HepG2 (cell line): Measurements from ENCODE around the gene SYNGAP1. TPM values are rescaled to one million over a fixed set of nuclear protein-coding genes. Genes with fewer than 3 reads are reported as not detected.

Experiments
- ASH2L ChIP-seq: fragments of 300-600, 200-600 bp; sonication (generic); IDR thresholded peaks from 2 replicates; pipeline ENCODE4 v1.7.0; 2017; ENCODE audit warnings: low read depth, mild to moderate bottlenecking, moderate library complexity, mixed read lengths, low read length; ENCODE audit not compliant: insufficient read length
- BORCS8-MEF2B ChIP-seq: sonication (generic); formaldehyde crosslinking; IDR thresholded peaks from 2 replicates; pipeline ENCODE4 v1.8.0; 2022; ENCODE audit warnings: mild to moderate bottlenecking, missing genetic modification reagents
- CERS6 ChIP-seq: sonication (generic); formaldehyde crosslinking; IDR thresholded peaks from 2 replicates; pipeline ENCODE4 v1.5.0; 2020; ENCODE audit warnings: missing genetic modification reagents
- DPF2 ChIP-seq: sonication (generic); formaldehyde crosslinking; IDR thresholded peaks from 2 replicates; pipeline ENCODE4 v1.4.0; 2020; ENCODE audit warnings: mild to moderate bottlenecking, low read depth, missing genetic modification reagents, borderline replicate concordance
- FLYWCH1 ChIP-seq: sonication (generic); formaldehyde crosslinking; IDR thresholded peaks from 2 replicates; pipeline ENCODE4 v1.8.1; 2023; ENCODE audit warnings: mild to moderate bottlenecking, missing genetic modification reagents
- FOXP1 ChIP-seq, 2 experiments: fragments of 450-650 bp in 1 of 2; IDR thresholded peaks; 2 replicates each; pipeline ENCODE4 v1.6.1; 2017 to 2018; ENCODE audit warnings: antibody characterized with exemption in 1 of 2
- MAFF ChIP-seq: IDR thresholded peaks from 2 replicates; pipeline ENCODE4 v1.6.1; 2011; ENCODE audit warnings: low read depth, low read length, improper control_type of control experiment
- MAFK ChIP-seq, 2 experiments: IDR thresholded peaks in 1 of 2; conservative IDR thresholded peaks in 1 of 2; 2 replicates each; pipeline ENCODE4 v1.6.1; 2011; ENCODE audit warnings: improper control_type of control experiment in 2 of 2, low read length in 2 of 2
- REL ChIP-seq: sonication (generic); formaldehyde crosslinking; conservative IDR thresholded peaks from 2 replicates; pipeline ENCODE4 v1.8.0; 2022; ENCODE audit warnings: mild to moderate bottlenecking, missing genetic modification reagents, moderate library complexity
- RELA ChIP-seq: sonication (generic); formaldehyde crosslinking; IDR thresholded peaks from 2 replicates; pipeline ENCODE4 v1.4.0; 2020; ENCODE audit warnings: missing genetic modification reagents
- RNF2 ChIP-seq: fragments of 450-650 bp; conservative IDR thresholded peaks from 2 replicates; pipeline ENCODE4 v1.6.1; 2016; ENCODE audit warnings: low read depth
- SALL2 ChIP-seq: sonication (generic); formaldehyde crosslinking; IDR thresholded peaks from 2 replicates; pipeline ENCODE4 v1.8.1; 2023; ENCODE audit warnings: mild to moderate bottlenecking, missing genetic modification reagents, inconsistent platforms
- XBP1 ChIP-seq: sonication (generic); formaldehyde crosslinking; IDR thresholded peaks from 2 replicates; pipeline ENCODE4 v1.5.0; 2020; ENCODE audit warnings: missing genetic modification reagents
- ZBTB42 ChIP-seq: sonication (generic); formaldehyde crosslinking; IDR thresholded peaks from 2 replicates; pipeline ENCODE4 v1.5.0; 2020; ENCODE audit warnings: mild to moderate bottlenecking, missing genetic modification reagents
- ZFP36L2 ChIP-seq: sonication (generic); formaldehyde crosslinking; IDR thresholded peaks from 2 replicates; pipeline ENCODE4 v1.4.0; 2020; ENCODE audit warnings: missing genetic modification reagents
- ZFY ChIP-seq: sonication (generic); formaldehyde crosslinking; IDR thresholded peaks from 2 replicates; pipeline ENCODE4 v1.4.0; 2020; ENCODE audit warnings: missing genetic modification reagents
- ZHX1 ChIP-seq: sonication (generic); formaldehyde crosslinking; IDR thresholded peaks from 2 replicates; pipeline ENCODE4 v1.8.1; 2022; ENCODE audit warnings: low read depth, mild to moderate bottlenecking, missing genetic modification reagents
- ZNF101 ChIP-seq: sonication (generic); formaldehyde crosslinking; IDR thresholded peaks from 2 replicates; pipeline ENCODE4 v1.4.0; 2020; ENCODE audit warnings: mild to moderate bottlenecking, low read depth, missing genetic modification reagents, borderline replicate concordance
- ZNF382 ChIP-seq: sonication (generic); formaldehyde crosslinking; IDR thresholded peaks from 2 replicates; pipeline ENCODE4 v1.5.0; 2020; ENCODE audit warnings: missing genetic modification reagents, mild to moderate bottlenecking, borderline replicate concordance
- ZNF451 ChIP-seq: sonication (generic); formaldehyde crosslinking; IDR thresholded peaks from 2 replicates; pipeline ENCODE4 v1.5.0; 2020; ENCODE audit warnings: mild to moderate bottlenecking, missing genetic modification reagents
- ZNF496 ChIP-seq: sonication (generic); formaldehyde crosslinking; IDR thresholded peaks from 2 replicates; pipeline ENCODE4 v1.8.1; 2023; ENCODE audit warnings: mild to moderate bottlenecking, moderate library complexity, missing genetic modification reagents; ENCODE audit not compliant: insufficient replicate concordance
- ZNF543 ChIP-seq: sonication (generic); formaldehyde crosslinking; IDR thresholded peaks from 2 replicates; pipeline ENCODE4 v1.4.0; 2020; ENCODE audit warnings: mild to moderate bottlenecking, missing genetic modification reagents
- ZSCAN12 ChIP-seq: sonication (generic); formaldehyde crosslinking; IDR thresholded peaks from 2 replicates; pipeline ENCODE4 v1.9.0; 2021; ENCODE audit warnings: mild to moderate bottlenecking, missing genetic modification reagents
- polyA plus RNA-seq, 8 experiments: library from polyadenylated mRNA; depleted of rRNA in 3 of 8; stranded (reverse) in 7 of 8; unstranded in 1 of 8; fragments of >200 nt; fragmentation: Illumina TruSeq in 4 of 8; extraction: Trizol in 4 of 8; gene quantifications; 2 replicates each; pipeline versions ENCODE4 v1.2.1 to v1.2.3, GENCODE V29; 2011 to 2016; ENCODE audit warnings: low read depth in 4 of 8, missing spikeins in 1 of 8, mixed read lengths in 1 of 8; ENCODE audit not compliant: insufficient read depth in 1 of 8
- total RNA-seq, 5 experiments: library from RNA; depleted of rRNA; stranded (reverse); fragments of >200 nt; fragmentation: Illumina TruSeq; extraction: Trizol; gene quantifications; 2 replicates each; pipeline ENCODE4 v1.2.3, GENCODE V29; 2016; ENCODE audit warnings: low read depth in 1 of 5
- TF ChIP-seq, protein P1 (sequence below): sonication (generic); formaldehyde crosslinking; IDR thresholded peaks from 2 replicates; pipeline ENCODE4 v1.4.0; 2020; ENCODE audit warnings: mild to moderate bottlenecking, low read depth, missing genetic modification reagents

Gene SYNGAP1
- total and polyA plus RNA-seq, 2 of the 13 experiments (the other 11 are each of a cell fraction or from before 2014, with no cell fraction given) = 0.75 to 1.1 TPM

DNA sequence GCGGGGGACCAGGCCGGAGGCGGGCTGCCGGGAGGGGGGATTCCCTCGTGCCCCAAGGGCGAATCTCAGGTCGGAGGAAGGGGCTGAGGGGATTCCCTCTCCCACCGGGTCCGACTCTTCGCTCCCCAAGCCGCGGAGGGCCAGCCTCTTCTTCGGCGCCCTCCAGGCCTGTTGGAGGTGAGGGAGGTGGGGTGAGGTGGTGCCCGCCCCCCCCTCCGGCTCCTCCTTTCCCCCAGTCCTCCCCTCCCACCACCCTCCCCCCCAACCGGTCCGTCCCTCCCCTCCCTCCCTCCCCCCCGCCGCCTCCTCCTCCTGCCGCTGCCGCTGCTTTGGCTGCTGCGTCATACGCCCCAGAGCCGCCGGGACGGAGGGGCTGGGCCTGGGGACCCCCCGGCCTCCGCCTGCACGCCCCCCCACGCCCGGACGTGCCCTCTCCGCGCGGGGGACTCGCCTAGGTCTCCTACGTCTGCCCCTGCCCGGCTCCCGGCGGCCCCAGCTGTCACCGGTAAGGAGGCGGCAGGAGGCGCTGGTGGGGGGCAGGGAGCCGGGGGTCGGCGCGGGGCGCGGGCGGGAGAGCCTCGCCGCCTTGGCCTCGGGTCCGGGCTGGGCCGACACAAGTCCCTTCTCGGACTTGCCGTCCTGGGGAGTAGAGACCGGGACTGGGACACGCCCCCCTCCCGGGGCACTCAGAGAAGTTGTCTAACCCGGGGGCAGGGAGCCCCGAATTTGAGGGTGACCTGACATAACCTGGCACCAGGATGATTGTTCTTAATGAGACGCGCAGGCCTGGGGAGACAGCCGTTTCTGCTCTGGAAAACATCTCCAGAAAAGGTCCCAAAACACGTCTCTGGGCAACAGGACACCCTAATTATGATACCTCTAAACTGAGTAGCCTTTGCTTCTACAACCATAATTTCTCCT, 8.9 kb upstream of the SYNGAP1 start, which contains the start of gene PHF1 (continued):
- TF ChIP-seq RELA (CRISPR knock-in tag) (no peak), ASH2L (no peak), ZNF101 (CRISPR knock-in tag) (no peak), ZNF451 (CRISPR knock-in tag) (no peak), ZNF496 (CRISPR knock-in tag) (no peak), FOXP1 (IDR thresholded peaks at IDR 0.05) (no peak), FOXP1 (CRISPR knock-in tag; IDR thresholded peaks at IDR 0.05) (no peak), RNF2 (no peak), MAFF (no peak), DPF2 (CRISPR knock-in tag) (no peak), REL (CRISPR knock-in tag) (no peak), XBP1 (no peak), FLYWCH1 (no peak), ZSCAN12 (CRISPR knock-in tag) (no peak), ZHX1 (CRISPR knock-in tag) (no peak), ZFY (CRISPR knock-in tag) (peak; percentile 41; the same call in 1 of the 2 replicates), CERS6 (CRISPR knock-in tag) (no peak), ZFP36L2 (CRISPR knock-in tag) (no peak), ZNF382 (CRISPR knock-in tag) (no peak), ZBTB42 (CRISPR knock-in tag) (no peak), BORCS8-MEF2B (CRISPR knock-in tag) (0 out of 2 replicates have a peak, but pooled peaks have one; percentile 40), MAFK (conservative IDR thresholded peaks at IDR 0.05 in 1 of 2, IDR thresholded peaks at IDR 0.05 in 1 of 2; ENCODE audit: low read length in 2 of 2) (no peak), SALL2 (CRISPR knock-in tag) (0 out of 2 replicates have a peak, but pooled peaks have one; percentile 14), ZNF543 (CRISPR knock-in tag) (no peak)
- TF ChIP-seq, protein P1, sequence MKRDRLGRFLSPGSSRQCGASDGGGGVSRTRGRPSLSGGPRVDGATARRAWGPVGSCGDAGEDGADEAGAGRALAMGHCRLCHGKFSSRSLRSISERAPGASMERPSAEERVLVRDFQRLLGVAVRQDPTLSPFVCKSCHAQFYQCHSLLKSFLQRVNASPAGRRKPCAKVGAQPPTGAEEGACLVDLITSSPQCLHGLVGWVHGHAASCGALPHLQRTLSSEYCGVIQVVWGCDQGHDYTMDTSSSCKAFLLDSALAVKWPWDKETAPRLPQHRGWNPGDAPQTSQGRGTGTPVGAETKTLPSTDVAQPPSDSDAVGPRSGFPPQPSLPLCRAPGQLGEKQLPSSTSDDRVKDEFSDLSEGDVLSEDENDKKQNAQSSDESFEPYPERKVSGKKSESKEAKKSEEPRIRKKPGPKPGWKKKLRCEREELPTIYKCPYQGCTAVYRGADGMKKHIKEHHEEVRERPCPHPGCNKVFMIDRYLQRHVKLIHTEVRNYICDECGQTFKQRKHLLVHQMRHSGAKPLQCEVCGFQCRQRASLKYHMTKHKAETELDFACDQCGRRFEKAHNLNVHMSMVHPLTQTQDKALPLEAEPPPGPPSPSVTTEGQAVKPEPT (CRISPR knock-in tag) = no peak
